Jurkat, Clone E6-1 (cell line): ENCODE results near the gene TMEM213.
"Not testable (repeated sequence)": the region's sequence is repeated elsewhere in the genome, so short reads cannot be mapped to it uniquely, and the experiment has no call there.

Source experiments
- DNase-seq: peaks from one replicate; pipeline ENCODE4 v3.0.0-alpha.2; 2011; ENCODE audit warnings: low read depth, low spot score
- H3K4me3 ChIP-seq: 2 replicates; pipeline ENCODE4 v1.5.1; 2011; ENCODE audit warnings: mild to moderate bottlenecking, low read length, control low read depth, moderate library complexity

Gene TMEM213

DNA sequence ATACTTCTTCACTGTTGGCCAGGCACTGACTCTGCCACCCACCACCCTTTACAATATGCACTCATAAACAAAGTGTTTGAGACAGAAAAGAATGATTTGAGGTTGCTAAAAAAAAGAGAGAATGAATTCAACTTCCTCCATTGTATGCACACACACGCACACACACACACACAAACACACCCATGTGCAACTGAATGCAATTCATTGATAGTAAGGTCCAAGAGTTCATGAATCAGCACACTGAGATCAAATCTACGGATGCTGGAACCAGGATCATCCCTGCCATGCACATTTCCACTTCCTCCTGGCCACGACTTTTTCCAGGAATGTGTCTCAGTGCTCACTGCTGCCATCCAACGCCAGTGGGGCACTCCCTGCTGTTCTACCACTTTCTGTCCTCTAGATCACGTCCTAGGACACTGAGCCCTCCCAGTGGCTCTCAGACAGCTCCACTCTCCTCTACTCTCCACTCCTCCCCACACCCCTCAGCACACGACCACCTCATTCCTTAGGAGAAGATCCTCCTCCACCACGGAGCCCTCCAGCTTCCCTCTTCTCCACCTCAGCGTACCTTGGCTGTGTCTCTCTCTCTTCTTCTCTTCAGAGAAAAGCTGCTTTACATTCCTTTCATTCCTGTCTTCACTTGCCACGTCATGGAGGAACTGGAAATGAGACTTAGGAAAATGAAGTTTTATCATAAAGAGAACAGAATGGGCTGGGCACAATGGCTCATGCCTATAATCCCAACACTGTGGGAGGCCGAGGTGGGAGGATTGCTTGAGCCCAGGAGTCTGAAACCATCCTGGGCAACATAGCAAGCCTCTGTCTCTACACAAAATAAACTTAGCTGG lies 12.0 kb upstream of the TMEM213 start:
- H3K4me3 ChIP-seq, result no peak overlapping the region
- no peak for DNase-seq

DNA sequence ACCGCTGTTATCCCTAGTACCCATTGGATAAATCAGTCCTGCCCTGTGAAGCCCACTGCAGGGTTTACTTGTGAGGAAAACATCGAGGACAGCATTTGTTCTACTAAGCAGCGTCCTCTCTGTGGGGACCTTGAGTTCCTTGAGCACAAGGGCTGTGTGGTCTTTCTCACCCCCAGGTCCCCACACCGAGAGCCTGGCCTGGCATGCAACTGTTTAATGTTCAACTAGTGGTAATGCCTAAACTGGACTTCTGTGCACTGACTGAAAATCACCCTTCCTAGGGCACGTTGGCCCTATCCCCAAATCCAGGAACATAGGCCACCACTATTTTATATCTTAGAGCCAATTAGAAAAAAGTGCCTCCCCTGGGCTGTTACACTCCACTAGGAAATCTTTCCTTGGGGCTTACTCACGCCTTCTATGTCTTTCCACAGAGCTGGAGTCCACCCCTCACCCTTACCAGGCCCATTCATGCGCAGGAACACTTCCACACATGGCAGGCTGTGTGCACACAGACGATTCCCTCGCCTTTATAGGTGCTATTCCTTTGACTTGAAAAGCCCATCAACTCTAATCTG lies 1.7 kb upstream of the TMEM213 start:
- DNase-seq, result no peak
- no peak overlapping the region for H3K4me3 ChIP-seq

DNA sequence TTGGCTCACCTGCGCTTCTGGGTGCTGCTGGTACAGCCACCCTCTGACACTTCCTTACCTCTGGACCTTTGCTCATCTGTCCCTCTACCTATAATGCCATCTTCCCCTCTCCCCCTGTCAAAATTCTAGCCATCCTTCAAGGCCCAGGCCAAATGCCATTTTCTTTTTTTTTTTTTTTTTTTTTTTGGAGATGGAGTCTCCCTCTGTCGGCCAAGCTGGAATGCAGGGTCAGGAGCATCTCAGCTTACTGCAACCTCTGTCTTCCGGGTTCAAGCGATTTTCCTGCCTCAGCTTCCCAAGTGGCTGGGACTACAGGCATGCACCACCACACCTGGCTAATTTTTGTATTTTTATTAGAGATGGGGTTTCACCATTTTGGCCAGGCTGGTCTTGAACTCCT lies 748 bp upstream of the TMEM213 start:
- H3K4me3 ChIP-seq, DNase-seq: not testable (repeated sequence)

- no peak overlapping the region for H3K4me3 ChIP-seq
- DNase-seq, result no peak
These were observed 1.0 kb downstream of the TMEM213 start for GRCh38 chr7:138798836-138799235.

GRCh38 chr7:138799336-138800000 lies 1.7 kb downstream of the TMEM213 start:
- DNase-seq, result no peak
- no peak overlapping the region for H3K4me3 ChIP-seq

- H3K4me3 ChIP-seq, result no peak overlapping the region
- no peak for DNase-seq
These were observed 3.5 kb downstream of the TMEM213 start for GRCh38 chr7:138801256-138801655.

GRCh38 chr7:138802706-138803105 lies 4.9 kb downstream of the TMEM213 start:
- no peak overlapping the region for H3K4me3 ChIP-seq
- DNase-seq, result no peak

GRCh38 chr7:138804618-138805017 lies 6.8 kb downstream of the TMEM213 start:
- no peak overlapping the region for H3K4me3 ChIP-seq
- DNase-seq, result no peak

DNA sequence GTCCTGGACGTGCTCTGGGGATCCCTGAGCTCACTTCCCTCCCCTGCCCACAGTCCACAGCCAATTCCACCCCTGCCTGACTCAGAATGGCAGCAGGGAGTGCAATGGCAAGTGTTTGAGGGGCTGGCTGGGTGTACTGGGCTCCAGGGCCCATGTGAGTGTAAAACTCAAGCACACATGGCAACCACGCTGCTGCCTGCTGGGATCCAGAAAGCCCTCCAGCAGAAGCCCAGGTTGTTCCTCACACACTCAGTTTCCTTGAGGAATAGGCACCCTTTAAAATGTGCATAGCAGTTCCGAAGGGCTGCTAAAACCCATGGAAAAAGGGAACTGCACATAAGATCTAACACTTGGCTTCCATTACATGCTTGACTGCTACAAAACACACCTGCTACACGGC lies 11.6 kb downstream of the TMEM213 start:
- DNase-seq, result no peak
- H3K4me3 ChIP-seq, result no peak overlapping the region

DNA sequence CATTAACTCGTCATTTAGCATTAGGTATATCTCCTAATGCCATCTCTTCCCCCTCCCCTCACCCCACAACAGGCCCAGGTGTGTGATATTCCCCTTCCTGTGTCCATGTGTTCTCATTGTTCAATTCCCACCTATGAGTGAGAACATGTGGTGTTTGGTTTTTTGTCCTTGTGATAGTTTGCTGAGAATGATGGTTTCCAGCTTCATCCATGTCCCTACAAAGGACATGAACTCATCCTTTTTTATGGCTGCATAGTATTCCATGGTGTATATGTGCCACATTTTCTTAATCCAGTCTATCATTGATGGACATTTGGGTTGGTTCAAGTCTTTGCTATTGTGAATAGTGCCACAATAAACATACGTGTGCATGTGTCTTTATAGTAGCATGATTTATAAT lies 13.5 kb downstream of the TMEM213 start:
- not testable (repeated sequence) for DNase-seq

GRCh38 chr7:138813945-138814344 lies 16.2 kb downstream of the TMEM213 start:
- DNase-seq, result no peak
- H3K4me3 ChIP-seq, result no peak overlapping the region

More for the DNA sequence above, 13.5 kb downstream of the TMEM213 start:
- H3K4me3 ChIP-seq, result not testable (repeated sequence)

GRCh38 chr7:138814816-138815332 lies 17.1 kb downstream of the TMEM213 start:
- DNase-seq, result no peak

GRCh38 chr7:138816650-138817049 lies 18.9 kb downstream of the TMEM213 start:
- DNase-seq, result no peak
- H3K4me3 ChIP-seq, result no peak overlapping the region

More at GRCh38 chr7:138814816-138815332, 17.1 kb downstream of the TMEM213 start:
- H3K4me3 ChIP-seq, result no peak overlapping the region

DNA sequence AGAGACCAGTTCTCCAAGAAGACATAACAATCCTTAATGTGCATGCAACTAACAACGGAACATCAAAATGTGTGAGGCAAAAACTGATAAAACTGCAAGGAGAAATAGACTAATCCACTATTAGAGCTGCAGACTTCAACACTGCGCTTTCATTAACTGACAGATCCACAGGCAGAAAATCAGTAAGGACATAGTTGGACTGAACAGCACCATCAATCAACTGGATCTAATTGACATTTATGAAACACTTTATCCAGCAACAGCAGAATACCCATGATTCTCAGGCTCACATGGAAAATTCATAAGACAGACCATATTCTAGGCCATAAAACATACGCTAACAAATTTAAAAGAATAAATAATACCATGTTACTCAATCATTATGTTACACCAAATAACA lies 21.8 kb downstream of the TMEM213 start:
- no peak overlapping the region for H3K4me3 ChIP-seq
- no peak for DNase-seq

DNA sequence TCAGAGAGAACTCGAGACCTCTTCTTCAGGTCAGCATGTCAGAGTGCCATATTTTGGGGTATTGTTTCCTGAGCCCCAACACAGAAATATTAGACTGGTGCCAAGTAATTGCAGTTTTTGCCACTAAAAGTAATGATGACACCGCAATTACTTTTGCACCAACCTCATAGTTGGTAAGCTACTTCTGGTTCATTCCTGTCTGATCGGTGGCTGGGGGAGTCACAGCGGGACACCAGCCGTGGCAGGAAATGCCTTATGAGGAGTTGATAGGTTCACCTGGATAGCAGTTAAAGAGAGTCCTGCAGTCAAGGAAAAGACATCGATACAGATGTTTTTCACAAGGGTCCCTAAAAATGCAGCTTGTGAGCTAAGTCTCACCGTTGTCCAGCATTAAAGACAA lies 24.1 kb downstream of the TMEM213 start:
- H3K4me3 ChIP-seq, result no peak overlapping the region
- DNase-seq, result no peak

DNA sequence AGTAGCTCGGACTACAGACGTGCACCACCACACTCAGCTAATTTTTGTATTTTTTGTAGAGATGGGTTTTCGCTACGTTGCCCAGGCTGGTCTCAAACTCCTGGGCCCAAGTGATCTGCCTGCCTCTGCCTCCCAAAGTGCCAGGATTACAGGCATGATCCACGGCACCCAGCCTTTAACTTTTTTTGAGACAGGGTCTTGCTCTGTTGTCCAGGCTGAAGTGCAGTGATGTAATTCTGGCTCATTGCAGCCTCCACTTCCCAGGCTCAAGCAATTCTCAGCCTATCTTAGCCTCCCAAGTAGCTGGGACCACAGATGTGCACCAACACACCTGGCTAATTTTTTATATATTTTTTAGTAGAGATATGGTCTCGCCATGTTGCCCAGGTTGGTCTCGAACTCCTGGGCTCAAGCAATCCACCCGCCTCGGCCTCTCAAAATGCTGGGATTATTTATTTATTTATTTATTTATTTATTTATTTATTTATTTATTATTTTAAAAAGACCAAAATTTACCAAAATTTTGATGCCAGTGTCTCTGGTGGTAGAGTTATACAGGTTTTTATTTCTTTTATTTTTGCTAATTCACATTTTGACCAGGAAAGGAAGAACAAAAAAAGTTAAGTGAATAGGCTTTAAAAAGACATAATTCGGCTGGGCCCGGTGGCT lies 25.2 kb downstream of the TMEM213 start:
- DNase-seq, result no peak
- no peak overlapping the region for H3K4me3 ChIP-seq

GRCh38 chr7:138825049-138825721 lies 27.4 kb downstream of the TMEM213 start:
- no peak for DNase-seq
- no peak overlapping the region for H3K4me3 ChIP-seq

DNA sequence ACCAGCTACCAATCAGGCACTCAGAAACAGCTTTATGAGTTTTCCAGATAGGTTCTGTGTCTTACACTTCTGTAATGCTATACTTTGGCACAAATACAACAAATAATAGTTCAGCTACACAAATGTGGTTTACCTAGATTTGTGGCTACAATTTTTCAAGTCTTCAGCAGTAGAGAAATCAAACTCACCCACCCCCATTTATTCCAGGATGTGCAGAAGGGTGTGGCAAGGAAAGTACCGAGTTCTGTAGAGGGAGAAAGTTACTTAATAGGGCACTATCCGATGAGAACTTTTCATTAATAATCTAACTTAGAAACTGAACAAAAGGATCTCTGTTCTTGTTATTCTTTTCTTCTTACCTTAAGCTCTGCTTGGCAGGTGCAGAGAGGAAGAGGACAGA lies 30.5 kb downstream of the TMEM213 start:
- no peak for DNase-seq

DNA sequence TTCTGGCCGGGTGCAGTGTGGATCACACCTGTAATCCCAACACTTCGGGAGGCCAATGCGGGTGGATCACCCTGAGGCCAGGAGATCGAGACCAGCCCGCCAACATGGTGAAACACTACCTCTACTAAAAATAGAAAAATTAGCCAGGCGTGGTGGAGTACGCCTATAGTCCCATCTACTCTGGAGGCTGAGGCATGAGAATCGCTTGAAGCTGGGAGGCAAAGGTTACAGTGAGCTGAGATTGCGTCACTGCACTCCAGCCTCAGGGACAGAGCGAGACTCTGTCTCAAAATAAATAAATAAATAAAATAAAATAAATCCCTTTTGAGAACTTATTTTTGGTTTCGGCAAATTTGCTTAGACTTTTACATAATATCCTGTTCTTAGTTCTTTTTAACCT lies 31.5 kb downstream of the TMEM213 start:
- no peak for DNase-seq

More for the DNA sequence above, 30.5 kb downstream of the TMEM213 start:
- no peak overlapping the region for H3K4me3 ChIP-seq

More for the DNA sequence above, 31.5 kb downstream of the TMEM213 start:
- no peak overlapping the region for H3K4me3 ChIP-seq
